Activated CD8-positive, alpha-beta T cell treated with anti-CD3 and anti-CD28 coated beads for 36 hours (primary cell): ENCODE data around the gene ENG. TPM values are rescaled to one million over a fixed set of nuclear protein-coding genes. Genes with fewer than 3 reads are reported as not detected.
A peak's percentile ranks its signal among the peaks of the same experiment; 100 is the strongest.

ENCODE experiments used
- ATAC-seq: fragments of 200-7000 bp; cut with Tn5 transposase; one replicate; pipeline ENCODE4 v1.10.0; 2021; ENCODE audit warnings: mild to moderate bottlenecking, moderate library complexity
- CTCF ChIA-PET: fragments of 350-600 bp; sonication (Branson Sonifier 250); formaldehyde crosslinking; loops from one replicate; lab custom pipeline; 2021; ENCODE audit warnings: antibody characterized with exemption; lab: Charles Lee
- POLR2A ChIA-PET: fragments of 350-600 bp; sonication (Branson Sonifier 250); formaldehyde crosslinking; loops from one replicate; lab custom pipeline; 2021; ENCODE audit warnings: antibody characterized with exemption; lab: Charles Lee
- DNase-seq: peaks from one replicate; pipeline ENCODE4 v3.0.0-alpha.2; 2020
- H3K27ac Mint-ChIP-seq: one replicate; pipeline ENCODE4 v1.8.0; 2021; ENCODE audit warnings: mild to moderate bottlenecking, mixed read lengths
- H3K27me3 Mint-ChIP-seq: one replicate; pipeline ENCODE4 v1.8.0; 2021; ENCODE audit warnings: mixed read lengths
- H3K36me3 Mint-ChIP-seq: one replicate; pipeline ENCODE4 v1.8.0; 2021; ENCODE audit warnings: low read depth, mixed read lengths
- H3K4me1 Mint-ChIP-seq: one replicate; pipeline ENCODE4 v1.8.0; 2021; ENCODE audit warnings: low read depth, mixed read lengths
- H3K4me3 Mint-ChIP-seq: one replicate; pipeline ENCODE4 v1.8.0; 2021; ENCODE audit warnings: mild to moderate bottlenecking, moderate library complexity, mixed read lengths
- H3K9me3 Mint-ChIP-seq: one replicate; pipeline ENCODE4 v1.8.0; 2021; ENCODE audit warnings: mixed read lengths
- intact Hi-C: fragments of 100-400 bp; cut with micrococcal nuclease; formaldehyde crosslinking; loops from one replicate; pipeline ENCODE4 v1.10.0; 2022
- total RNA-seq, 2 experiments: library from RNA; stranded (reverse); gene quantifications; one replicate each; pipeline ENCODE4 v1.2.3, GENCODE V29; 2021
- TF ChIP-seq, protein P1 (sequence below): fragments of 200-600 bp; IDR thresholded peaks from one replicate; pipeline ENCODE4 v1.8.0; 2022; ENCODE audit warnings: antibody characterized with exemption, mild to moderate bottlenecking

Gene ENG
- total RNA-seq, 2 experiments from 2014 or later = 14.2 to 15.0 TPM

DNA sequence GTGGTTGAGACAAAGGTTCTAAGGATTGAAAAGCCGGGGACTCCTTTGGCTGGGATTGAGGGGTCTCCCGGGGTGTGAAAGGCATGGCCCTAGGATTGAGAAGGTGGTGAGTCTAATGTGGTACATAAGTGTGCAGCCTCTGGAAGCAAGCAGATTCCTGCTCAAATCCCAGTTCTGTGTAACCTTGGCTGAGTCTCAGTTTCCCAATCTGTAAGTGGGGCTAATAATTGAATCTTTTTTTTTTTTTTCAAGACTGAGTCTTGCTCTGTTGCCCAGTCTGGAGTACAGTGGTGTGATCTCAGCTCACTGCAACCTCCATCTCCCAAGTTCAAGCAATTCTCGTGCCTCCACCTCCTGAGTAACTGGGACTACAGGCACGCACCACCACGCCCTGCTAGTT is 81.9 kb downstream of the ENG start:
- ATAC-seq (no peak), DNase-seq (no peak)
- Mint-ChIP-seq H3K9me3 (no peaks in the 10 kb centered on the region), H3K27me3 (no peaks in the 10 kb centered on the region), H3K4me3 (no peak overlapping the region), H3K4me1 (peaks cover 54% of the 10 kb centered on the region), H3K27ac (no peak overlapping the region), H3K36me3 (peaks cover 43% of the 10 kb centered on the region)
- intact Hi-C loops = no loop called here
- CTCF ChIA-PET = interaction anchor here (1.3 to 16.0 kb wide), 2 partner anchors 11 to 149 kb away, joined by 4 to 144 read pairs; partner anchors contain the start of genes CDK9 and SH2D3C
- POLR2A ChIA-PET = interaction anchor here (1.1 to 7.5 kb wide), 4 partner anchors 12 to 127 kb away, joined by 3 to 56 read pairs (median 18); partner anchors contain the start of genes CDK9 and ST6GALNAC6
- TF ChIP-seq, protein P1, sequence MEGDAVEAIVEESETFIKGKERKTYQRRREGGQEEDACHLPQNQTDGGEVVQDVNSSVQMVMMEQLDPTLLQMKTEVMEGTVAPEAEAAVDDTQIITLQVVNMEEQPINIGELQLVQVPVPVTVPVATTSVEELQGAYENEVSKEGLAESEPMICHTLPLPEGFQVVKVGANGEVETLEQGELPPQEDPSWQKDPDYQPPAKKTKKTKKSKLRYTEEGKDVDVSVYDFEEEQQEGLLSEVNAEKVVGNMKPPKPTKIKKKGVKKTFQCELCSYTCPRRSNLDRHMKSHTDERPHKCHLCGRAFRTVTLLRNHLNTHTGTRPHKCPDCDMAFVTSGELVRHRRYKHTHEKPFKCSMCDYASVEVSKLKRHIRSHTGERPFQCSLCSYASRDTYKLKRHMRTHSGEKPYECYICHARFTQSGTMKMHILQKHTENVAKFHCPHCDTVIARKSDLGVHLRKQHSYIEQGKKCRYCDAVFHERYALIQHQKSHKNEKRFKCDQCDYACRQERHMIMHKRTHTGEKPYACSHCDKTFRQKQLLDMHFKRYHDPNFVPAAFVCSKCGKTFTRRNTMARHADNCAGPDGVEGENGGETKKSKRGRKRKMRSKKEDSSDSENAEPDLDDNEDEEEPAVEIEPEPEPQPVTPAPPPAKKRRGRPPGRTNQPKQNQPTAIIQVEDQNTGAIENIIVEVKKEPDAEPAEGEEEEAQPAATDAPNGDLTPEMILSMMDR = no peak

DNA sequence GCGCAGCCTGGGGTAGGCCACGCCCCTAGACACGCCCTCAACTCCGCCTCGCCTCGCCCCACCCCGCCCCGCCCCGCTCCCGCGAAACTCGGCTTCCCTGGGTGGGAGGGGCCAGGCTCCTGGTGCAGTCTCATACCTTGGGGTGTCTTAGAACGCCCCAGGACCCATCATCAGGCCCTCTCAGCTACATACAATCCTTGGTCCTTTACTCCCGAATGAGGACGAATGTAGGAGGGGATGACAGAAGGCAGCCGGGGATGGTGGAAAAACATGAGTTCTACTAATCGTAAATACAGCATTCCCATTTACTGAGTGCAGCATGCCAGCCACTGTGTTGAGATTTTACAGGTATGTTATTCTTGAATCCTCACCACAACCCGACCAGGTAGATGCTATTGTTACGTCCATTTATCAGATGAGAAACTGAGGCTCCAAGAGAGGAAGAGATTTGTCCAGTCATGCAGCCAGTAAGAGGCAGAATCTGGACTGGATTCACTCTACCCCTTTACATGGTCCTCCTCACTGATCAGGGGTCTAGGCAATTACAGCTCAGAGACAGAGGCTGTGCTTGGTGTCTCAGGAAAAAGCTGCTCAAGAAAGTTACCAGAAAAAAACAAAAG is 82.8 kb downstream of the ENG start:
- H3K27me3 Mint-ChIP-seq = no peaks in the 10 kb centered on the region
- ChIA-PET POLR2A (interaction anchor here (1.0 to 7.5 kb wide), 8 partner anchors 8 to 164 kb away, joined by 3 to 56 read pairs (median 4); partner anchors contain the start of genes CDK9, SH2D3C, ST6GALNAC6 and TOR2A), CTCF (interaction anchor here (0.6 to 16.0 kb wide), 8 partner anchors 11 to 262 kb away, joined by 3 to 144 read pairs (median 4); partner anchors contain the start of genes CDK9, SH2D3C and TOR2A)
- peaks cover 45% of the 10 kb centered on the region for H3K36me3 Mint-ChIP-seq
- TF ChIP-seq, protein P1 = no peak
- ATAC-seq = no peak
- peak overlapping the region; percentile 87 for H3K27ac Mint-ChIP-seq
- no peak for DNase-seq
- H3K4me1 Mint-ChIP-seq = peaks cover 63% of the 10 kb centered on the region
- H3K4me3 Mint-ChIP-seq = peak overlapping the region; percentile 83
- H3K9me3 Mint-ChIP-seq = no peaks in the 10 kb centered on the region
- intact Hi-C loops = no loop called here

DNA sequence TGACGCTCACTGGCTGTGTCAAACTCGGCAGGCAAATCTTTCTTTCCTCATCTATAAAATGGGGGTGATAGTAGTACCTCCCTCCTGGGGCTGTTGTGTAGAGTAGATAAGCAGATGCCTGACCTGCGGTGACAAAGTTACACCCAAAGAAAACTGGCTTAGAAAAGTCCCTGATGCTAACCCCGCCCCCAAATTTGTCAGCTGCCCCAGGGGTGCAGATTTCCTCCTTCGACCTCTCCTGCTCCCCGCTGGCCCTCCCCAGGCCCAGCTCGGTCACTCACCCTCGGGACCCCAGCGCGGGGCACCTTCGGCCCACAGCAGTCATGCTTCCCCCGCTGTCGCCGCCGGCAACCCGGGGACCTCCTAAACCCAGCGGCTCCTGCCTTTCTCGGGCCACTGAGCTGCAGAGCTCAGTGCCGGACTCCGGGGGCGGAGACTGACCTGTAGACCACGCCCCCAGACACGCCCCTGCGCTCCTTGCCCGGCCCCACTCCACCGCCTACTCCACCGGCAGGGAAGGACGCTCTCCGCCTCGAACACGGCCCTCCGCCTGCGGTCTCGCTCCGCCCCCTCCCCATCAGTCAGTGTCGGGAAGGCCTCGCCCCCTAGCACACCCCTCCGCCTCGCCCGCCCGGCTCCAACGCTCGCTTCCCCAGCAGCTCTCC is 83.4 kb downstream of the ENG start:
- H3K4me3 Mint-ChIP-seq = peak overlapping the region; percentile 83
- POLR2A ChIA-PET = interaction anchor here (1.0 to 7.5 kb wide), 7 partner anchors 8 to 163 kb away, joined by 3 to 56 read pairs (median 4); partner anchors contain the start of genes CDK9, SH2D3C and TOR2A
- H3K36me3 Mint-ChIP-seq = peaks cover 45% of the 10 kb centered on the region
- intact Hi-C loops = no loop called here
- peak; percentile 99 for DNase-seq
- peaks cover 62% of the 10 kb centered on the region for H3K4me1 Mint-ChIP-seq
- CTCF ChIA-PET = interaction anchor here (0.6 to 16.0 kb wide), 8 partner anchors 12 to 263 kb away, joined by 3 to 144 read pairs (median 4); partner anchors contain the start of genes CDK9, SH2D3C and TOR2A
- ATAC-seq = peak; percentile 93
- no peaks in the 10 kb centered on the region for H3K9me3 Mint-ChIP-seq
- H3K27ac Mint-ChIP-seq = peak overlapping the region; percentile 87
- TF ChIP-seq, protein P1 = no peak
- H3K27me3 Mint-ChIP-seq = no peaks in the 10 kb centered on the region

DNA sequence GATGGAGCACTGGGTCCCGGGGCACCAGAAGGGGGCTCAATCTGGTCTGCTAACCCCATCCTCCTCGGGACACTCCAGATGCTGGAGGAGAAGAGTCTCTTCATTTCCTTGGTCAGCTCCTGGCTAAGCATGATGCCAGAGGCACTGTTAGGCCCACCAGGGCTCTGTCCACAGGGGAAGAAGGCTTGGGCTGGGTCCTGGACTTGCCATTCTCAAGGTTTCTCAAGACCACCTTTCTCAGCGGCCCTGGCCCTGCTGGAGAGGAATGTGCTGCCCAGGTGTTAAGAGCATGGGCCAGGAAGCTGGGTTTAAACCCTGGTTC is 83.9 kb downstream of the ENG start:
- peak overlapping the region; percentile 83 for H3K4me3 Mint-ChIP-seq
- ATAC-seq (no peak), DNase-seq (no peak)
- ChIA-PET CTCF (interaction anchor here (0.8 to 16.0 kb wide), 9 partner anchors 13 to 151 kb away, joined by 3 to 144 read pairs (median 6); partner anchors contain the start of genes CDK9, SH2D3C and TOR2A), POLR2A (interaction anchor here (1.0 to 7.5 kb wide), 5 partner anchors 9 to 163 kb away, joined by 3 to 56 read pairs (median 7); partner anchors contain the start of genes CDK9, SH2D3C and TOR2A)
- peaks cover 62% of the 10 kb centered on the region for H3K4me1 Mint-ChIP-seq
- peaks cover 48% of the 10 kb centered on the region for H3K36me3 Mint-ChIP-seq
- peak overlapping the region; percentile 87 for H3K27ac Mint-ChIP-seq
- intact Hi-C loops = no loop called here
- no peaks in the 10 kb centered on the region for H3K9me3 Mint-ChIP-seq
- TF ChIP-seq, protein P1 = no peak
- H3K27me3 Mint-ChIP-seq = no peaks in the 10 kb centered on the region
